HG02759 (cell line): ENCODE measurements around the gene PPP1R18.
"Not testable (repeated sequence)": the region's sequence is repeated elsewhere in the genome, so short reads cannot be mapped to it uniquely, and the experiment has no call there.

Source experiments
- ATAC-seq: cut with Tn5 transposase; IDR thresholded peaks from one replicate; pipeline ENCODE4 v1.9.1; 2021; ENCODE audit warnings: mild to moderate bottlenecking, moderate library complexity; ENCODE audit not compliant: unreplicated experiment

PPP1R18 gene

GRCh38 chr6:30719791-30720737, 33.6 kb upstream of the PPP1R18 start, which contains the start of gene TUBB:
TSS of gene TUBB (plus strand) at chr6:30720352. CDS start at chr6:30720507, 155 bp downstream.
- ATAC-seq, result peak; percentile 48

- no peak for ATAC-seq
Measured at GRCh38 chr6:30719356-30719755, 32.9 kb upstream of the PPP1R18 start.

GRCh38 chr6:30717845-30718720, 31.6 kb upstream of the PPP1R18 start:
- ATAC-seq, result not testable (repeated sequence)

- peak; percentile 71 for ATAC-seq
Measured at GRCh38 chr6:30717129-30717844, 30.8 kb upstream of the PPP1R18 start, which contains the start of gene MDC1. TSS of gene MDC1 (minus strand) at chr6:30717281. CDS start at chr6:30715175, 2,106 bp downstream.

- ATAC-seq, result no peak
Measured at GRCh38 chr6:30716879-30717128, 30.4 kb upstream of the PPP1R18 start.

GRCh38 chr6:30714263-30714662, 27.8 kb upstream of the PPP1R18 start:
- no peak for ATAC-seq

GRCh38 chr6:30712441-30712945, 26.0 kb upstream of the PPP1R18 start:
- ATAC-seq, result no peak

GRCh38 chr6:30711758-30712380, 25.4 kb upstream of the PPP1R18 start:
- no peak for ATAC-seq

GRCh38 chr6:30709101-30709868, 22.8 kb upstream of the PPP1R18 start:
- ATAC-seq, result no peak

GRCh38 chr6:30707281-30707850, 20.9 kb upstream of the PPP1R18 start:
- no peak for ATAC-seq

GRCh38 chr6:30705620-30706019, 19.2 kb upstream of the PPP1R18 start:
- no peak for ATAC-seq

GRCh38 chr6:30703821-30704220, 17.4 kb upstream of the PPP1R18 start:
- no peak for ATAC-seq

- ATAC-seq, result no peak
Measured at GRCh38 chr6:30703011-30703410, 16.6 kb upstream of the PPP1R18 start.

GRCh38 chr6:30700340-30700739, 13.9 kb upstream of the PPP1R18 start:
- no peak for ATAC-seq

GRCh38 chr6:30696432-30696831, 10.0 kb upstream of the PPP1R18 start:
- ATAC-seq, result no peak

- no peak for ATAC-seq
Measured at GRCh38 chr6:30691208-30691847, 4.9 kb upstream of the PPP1R18 start.

- ATAC-seq, result peak; percentile 41
Measured at GRCh38 chr6:30690403-30691207, 4.2 kb upstream of the PPP1R18 start, which contains the start of gene NRM. TSS of gene NRM (minus strand) at chr6:30690984. CDS start at chr6:30690974, 10 bp downstream.

GRCh38 chr6:30689985-30690384, 3.5 kb upstream of the PPP1R18 start:
- no peak for ATAC-seq
